GM20000 (cell line): ENCODE data around the gene SLC9A5.
A peak's percentile ranks its signal among the peaks of the same experiment; 100 is the strongest.

Source experiments
- DNase-seq: peaks from one replicate; pipeline ENCODE4 v3.0.0; 2012; ENCODE audit warnings: low spot score
- CTCF ChIP-seq: IDR thresholded peaks from 2 replicates; pipeline ENCODE4 v1.5.1; 2012; ENCODE audit warnings: mild to moderate bottlenecking, control low read depth; ENCODE audit errors: extremely low read depth, missing control alignments

The SLC9A5 gene

GRCh38 chr16:67302076-67302475 lies 53.3 kb downstream of the SLC9A5 start:
- no peak for DNase-seq
- no peak for TF ChIP-seq CTCF

- TF ChIP-seq CTCF, result no peak
- no peak for DNase-seq
These were observed 54.2 kb downstream of the SLC9A5 start for GRCh38 chr16:67302970-67303369.

- no peak for DNase-seq
- TF ChIP-seq CTCF, result no peak
These were observed 55.2 kb downstream of the SLC9A5 start for GRCh38 chr16:67304020-67304419.

- DNase-seq, result no peak
- TF ChIP-seq CTCF, result no peak
These were observed 56.7 kb downstream of the SLC9A5 start for GRCh38 chr16:67305216-67306071.

GRCh38 chr16:67310561-67310960 lies 61.8 kb downstream of the SLC9A5 start:
- no peak for DNase-seq
- no peak for TF ChIP-seq CTCF

GRCh38 chr16:67311607-67312488 lies 63.1 kb downstream of the SLC9A5 start:
- DNase-seq, result peak; percentile 71

More at GRCh38 chr16:67311607-67312488, 63.1 kb downstream of the SLC9A5 start:
- TF ChIP-seq CTCF, result no peak
